HG03558 (cell line): Measurements from ENCODE around the gene APOO.
"Not testable (repeated sequence)": the region's sequence is repeated elsewhere in the genome, so short reads cannot be mapped to it uniquely, and the experiment has no call there.

ENCODE experiments used
- ATAC-seq: cut with Tn5 transposase; IDR thresholded peaks from one replicate; pipeline ENCODE4 v1.9.1; 2021; ENCODE audit warnings: moderate number of reproducible peaks; ENCODE audit not compliant: unreplicated experiment; ENCODE audit errors: extremely low read depth

Gene APOO

GRCh38 chrX:23864742-23865326, 42.9 kb downstream of the APOO start:
- no peak for ATAC-seq

- not testable (repeated sequence) for ATAC-seq
Observed at GRCh38 chrX:23861952-23862351, 45.8 kb downstream of the APOO start.

GRCh38 chrX:23861215-23861896, 46.4 kb downstream of the APOO start:
- ATAC-seq: no peak

GRCh38 chrX:23859238-23859637, 48.5 kb downstream of the APOO start:
- not testable (repeated sequence) for ATAC-seq

GRCh38 chrX:23857935-23858334, 49.8 kb downstream of the APOO start:
- no peak for ATAC-seq

GRCh38 chrX:23857363-23857762, 50.4 kb downstream of the APOO start:
- no peak for ATAC-seq

- no peak for ATAC-seq
Observed at GRCh38 chrX:23855569-23855968, 52.2 kb downstream of the APOO start.

GRCh38 chrX:23854945-23855344, 52.8 kb downstream of the APOO start:
- ATAC-seq: no peak

GRCh38 chrX:23854122-23854521, 53.6 kb downstream of the APOO start:
- no peak for ATAC-seq

GRCh38 chrX:23851544-23851943, 56.2 kb downstream of the APOO start:
- ATAC-seq: no peak

GRCh38 chrX:23849241-23849640, 58.5 kb downstream of the APOO start:
- no peak for ATAC-seq

- no peak for ATAC-seq
Observed at GRCh38 chrX:23845351-23845817, 62.4 kb downstream of the APOO start.

GRCh38 chrX:23844502-23845138, 63.1 kb downstream of the APOO start:
- ATAC-seq: no peak

GRCh38 chrX:23841847-23842522, 65.8 kb downstream of the APOO start:
- no peak for ATAC-seq

- ATAC-seq: no peak
Observed at GRCh38 chrX:23840674-23841073, 67.1 kb downstream of the APOO start.

GRCh38 chrX:23838953-23839352, 68.8 kb downstream of the APOO start:
- no peak for ATAC-seq

GRCh38 chrX:23832721-23833120, 75.0 kb downstream of the APOO start:
- ATAC-seq: no peak

- ATAC-seq: no peak
Observed at GRCh38 chrX:23828881-23829280, 78.9 kb downstream of the APOO start.

- ATAC-seq: no peak
Observed at GRCh38 chrX:23826653-23827052, 81.1 kb downstream of the APOO start.

GRCh38 chrX:23826216-23826615, 81.5 kb downstream of the APOO start:
- no peak for ATAC-seq

- ATAC-seq: no peak
Observed at GRCh38 chrX:23825675-23826074, 82.1 kb downstream of the APOO start.
